GM12878 (cell line): ENCODE data around the gene NELL1. TPM values are rescaled to one million over a fixed set of nuclear protein-coding genes. Genes with fewer than 3 reads are reported as not detected.

Experiments
- ATAC-seq: fragments of 200-7000 bp; cut with Tn5 transposase; 3 replicates; pipeline ENCODE4 v1.9.1; 2020; ENCODE audit warnings: mild to moderate bottlenecking, moderate library complexity
- BruUV-seq: library from RNA; stranded (reverse); fragments of 400-500 nt; replicated peaks from 2 replicates; lab custom pipeline; 2021; lab: Mats Ljungman, UMichigan
- CTCF ChIA-PET: fragments of 300-600 bp; sonication (Branson Sonifier 250); formaldehyde crosslinking; extraction: SDS; loops from one replicate; lab custom pipeline; 2021; ENCODE audit warnings: inconsistent platforms; lab: Yijun Ruan, JAX
- POLR2A ChIA-PET: fragments of 350-600 bp; formaldehyde crosslinking; extraction: SDS; loops from one replicate; lab custom pipeline; 2021; ENCODE audit warnings: inconsistent platforms; lab: Charles Lee
- RAD21 ChIA-PET: fragments of 300-600 bp; sonication (Branson Sonifier 250); formaldehyde crosslinking; loops from one replicate; lab custom pipeline; 2023; ENCODE audit warnings: antibody characterized with exemption; ENCODE audit not compliant: unreplicated experiment; lab: Charles Lee
- SMC1A ChIA-PET: fragments of 300-600 bp; sonication (Branson Sonifier 250); formaldehyde crosslinking; loops from one replicate; lab custom pipeline; 2023; ENCODE audit not compliant: unreplicated experiment, uncharacterized antibody; lab: Charles Lee
- DNase-seq: peaks from one replicate; pipeline ENCODE4 v3.0.0-alpha.2; 2011; ENCODE audit warnings: low read depth, low spot score
- FAIRE-seq: peaks from 3 replicates; lab custom pipeline; 2011; peaks lifted over from hg19 to GRCh38; lab: Jason Lieb, UNC
- H2AFZ ChIP-seq: 2 replicates; pipeline ENCODE4 v1.6.0; 2011; ENCODE audit warnings: low read depth, low read length, control low read depth; ENCODE audit not compliant: control insufficient read depth
- H3K27ac ChIP-seq: 2 replicates; pipeline ENCODE4 v1.5.1; 2011; ENCODE audit warnings: control low read depth; ENCODE audit not compliant: control insufficient read depth, insufficient read depth
- H3K27me3 ChIP-seq, 2 experiments: replicated peaks in 1 of 2; 2 replicates each; pipeline versions ENCODE4 v1.6.0 to v1.6.1; 2011; ENCODE audit warnings: low read length in 1 of 2; ENCODE audit not compliant: control insufficient read depth in 2 of 2, insufficient read depth in 2 of 2
- H3K36me3 ChIP-seq, 2 experiments: 2 replicates each; pipeline ENCODE4 v1.5.1; 2011; ENCODE audit warnings: low read length in 1 of 2; ENCODE audit not compliant: control insufficient read depth in 2 of 2, insufficient read depth in 2 of 2
- H3K4me1 ChIP-seq: 2 replicates; pipeline ENCODE4 v1.6.1; 2011; ENCODE audit warnings: mild to moderate bottlenecking, low read length, moderate library complexity, mixed read lengths; ENCODE audit not compliant: control insufficient read depth, insufficient read depth
- H3K4me2 ChIP-seq: 2 replicates; pipeline ENCODE4 v1.6.0; 2011; ENCODE audit warnings: control low read depth; ENCODE audit not compliant: control insufficient read depth, insufficient read depth
- H3K4me3 ChIP-seq: fragments of 200-600 bp; sonication (generic); 2 replicates; pipeline ENCODE4 v1.5.1; 2016
- H3K79me2 ChIP-seq: 2 replicates; pipeline ENCODE4 v1.6.0; 2011; ENCODE audit warnings: low read length; ENCODE audit not compliant: control insufficient read depth, insufficient read depth
- H3K9ac ChIP-seq: 2 replicates; pipeline ENCODE4 v1.8.0; 2011; ENCODE audit warnings: low read length, control low read depth, mixed read lengths; ENCODE audit not compliant: control insufficient read depth, insufficient read depth
- H3K9me3 ChIP-seq: replicated peaks from 3 replicates; pipeline ENCODE4 v1.5.1; 2011; ENCODE audit warnings: mild to moderate bottlenecking, low read length; ENCODE audit not compliant: control insufficient read depth, insufficient read depth
- H4K20me1 ChIP-seq: 2 replicates; pipeline ENCODE4 v1.6.0; 2011; ENCODE audit not compliant: control insufficient read depth, insufficient read depth
- BRCA1 ChIP-seq: IDR thresholded peaks from 2 replicates; pipeline ENCODE4 v1.6.1; 2011; ENCODE audit warnings: low read depth, low read length, improper control_type of control experiment
- CBFB ChIP-seq: IDR thresholded peaks from 2 replicates; pipeline ENCODE4 v1.6.1; 2016; ENCODE audit warnings: antibody characterized with exemption, low read depth
- ELK1 ChIP-seq: IDR thresholded peaks from 2 replicates; pipeline ENCODE4 v1.6.1; 2012; ENCODE audit warnings: low read depth, low read length, improper control_type of control experiment
- GABPA ChIP-seq: IDR thresholded peaks from 2 replicates; pipeline ENCODE4 v1.6.1; 2014; ENCODE audit warnings: antibody characterized with exemption, low read depth, mild to moderate bottlenecking, inconsistent platforms
- KLF5 ChIP-seq: fragments of 450-650 bp; IDR thresholded peaks from 2 replicates; pipeline ENCODE4 v1.6.1; 2014; ENCODE audit warnings: mild to moderate bottlenecking; ENCODE audit not compliant: partially characterized antibody
- MYB ChIP-seq: fragments of 150-350 bp; IDR thresholded peaks from 2 replicates; pipeline ENCODE4 v1.6.1; 2014; ENCODE audit warnings: mild to moderate bottlenecking, low read depth, low read length, borderline replicate concordance
- MYC ChIP-seq: IDR thresholded peaks from 2 replicates; pipeline ENCODE4 v1.6.1; 2011; ENCODE audit warnings: mild to moderate bottlenecking, low read length, moderate library complexity, inconsistent platforms; ENCODE audit not compliant: insufficient read depth, insufficient replicate concordance, insufficient read length, severe bottlenecking
- NBN ChIP-seq: fragments of 450-650 bp; IDR thresholded peaks from 2 replicates; pipeline ENCODE4 v1.6.1; 2016
- NFYA ChIP-seq: IDR thresholded peaks from 2 replicates; pipeline ENCODE4 v1.6.1; 2011; ENCODE audit warnings: low read depth, mild to moderate bottlenecking, low read length, improper control_type of control experiment, borderline replicate concordance
- SMAD5 ChIP-seq: IDR thresholded peaks from 2 replicates; pipeline ENCODE4 v1.6.1; 2016; ENCODE audit warnings: antibody characterized with exemption, low read depth
- SP1 ChIP-seq: IDR thresholded peaks from one replicate; pipeline ENCODE4 v1.6.1; 2011; ENCODE audit warnings: low read depth, low read length
- SPI1 ChIP-seq: IDR thresholded peaks from 2 replicates; pipeline ENCODE4 v1.6.1; 2011; ENCODE audit warnings: low read depth, mild to moderate bottlenecking, low read length, moderate library complexity, borderline replicate concordance; ENCODE audit not compliant: insufficient read depth
- SREBF1 ChIP-seq: IDR thresholded peaks from 2 replicates; pipeline ENCODE4 v1.6.1; 2012; ENCODE audit warnings: mild to moderate bottlenecking, low read length
- STAT3 ChIP-seq: IDR thresholded peaks from 2 replicates; pipeline ENCODE4 v1.6.1; 2011; ENCODE audit warnings: low read depth, low read length, improper control_type of control experiment
- TCF12 ChIP-seq: IDR thresholded peaks from 2 replicates; pipeline ENCODE4 v1.6.1; 2011; ENCODE audit warnings: low read depth, mild to moderate bottlenecking, low read length
- USF2 ChIP-seq: IDR thresholded peaks from 2 replicates; pipeline ENCODE4 v1.6.1; 2011; ENCODE audit warnings: low read depth, low read length, improper control_type of control experiment, borderline replicate concordance
- ZNF24 ChIP-seq: fragments of 450-650 bp; IDR thresholded peaks from 2 replicates; pipeline ENCODE4 v1.6.1; 2017; ENCODE audit warnings: antibody characterized with exemption, mild to moderate bottlenecking
- ZNF592 ChIP-seq: fragments of 450-650 bp; IDR thresholded peaks from 2 replicates; pipeline ENCODE4 v1.6.1; 2017; ENCODE audit warnings: mild to moderate bottlenecking, moderate library complexity
- ZZZ3 ChIP-seq: IDR thresholded peaks from 2 replicates; pipeline ENCODE4 v1.6.1; 2011; ENCODE audit warnings: low read depth; ENCODE audit not compliant: control insufficient read depth, insufficient read length
- WGBS: methylation state at CpG from one replicate; pipeline ENCODE4 v1.1.6; 2016; ENCODE audit warnings: low lambda C conversion rate; ENCODE audit not compliant: insufficient replicate concordance, insufficient coverage; ENCODE audit errors: missing lambda C conversion rate; 5-methylcytosine and 5-hydroxymethylcytosine counted together
- in situ Hi-C: fragments of 300-500 bp; cut with MboI; formaldehyde crosslinking; loops from 9 replicates; pipeline ENCODE4 v1.14.3; 2018; ENCODE audit warnings: mixed read lengths
- intact Hi-C: fragments of 100-400 bp; cut with micrococcal nuclease; formaldehyde crosslinking; loops from one replicate; pipeline ENCODE4 v1.14.2; 2022; ENCODE audit not compliant: unreplicated experiment
- polyA plus RNA-seq, 11 experiments: library from polyadenylated mRNA; depleted of rRNA in 4 of 11; unstranded in 6 of 11; stranded (reverse) in 5 of 11; fragments of >200 nt; fragmentation: Nextera tagmentation in 4 of 11; fragmentation: Illumina TruSeq in 1 of 11; extraction: Ambion mirVana in 4 of 11; extraction: Trizol in 1 of 11; gene quantifications; 1 replicate in 1 of 11; 2 replicates in 10 of 11; pipeline versions ENCODE4 v1.2.1 to v1.2.3, GENCODE V29; 2011 to 2016; ENCODE audit warnings: inconsistent platforms in 2 of 11, missing spikeins in 2 of 11, low read depth in 1 of 11
- total RNA-seq, 4 experiments: library from RNA; depleted of rRNA in 3 of 4; stranded (reverse); fragments of >200 nt in 3 of 4; fragmentation: Illumina TruSeq in 1 of 4; extraction: Trizol in 1 of 4; gene quantifications; 2 replicates each; pipeline versions ENCODE4 v1.2.1 to v1.2.3, GENCODE V29; 2013 to 2021

NELL1 gene
- total and polyA plus RNA-seq, 10 of the 15 experiments (the other 5 are each of a cell fraction or from before 2014, with no cell fraction given) = 0.02 to 0.12 TPM; not detected in 8

GRCh38 chr11:21069909-21070308 is 400.5 kb downstream of the NELL1 start:
- ChIA-PET SMC1A (no interaction called here), RAD21 (no interaction called here), CTCF (no interaction called here)
- FAIRE-seq = no peak
- no peaks in the 10 kb centered on the region for H3K27me3 ChIP-seq
- H2AFZ ChIP-seq = no peak overlapping the region
- 19% methylated on average over 5 of the region's 5 CpGs for WGBS
- BruUV-seq = no TSS peak
- H3K4me2 ChIP-seq = no peak overlapping the region
- H4K20me1 ChIP-seq = no peaks in the 10 kb centered on the region
- no peak for TF ChIP-seq SPI1
- TF ChIP-seq ELK1 = no peak
- TF ChIP-seq NBN = no peak
- no peak for TF ChIP-seq BRCA1
- TF ChIP-seq MYC = no peak
- TF ChIP-seq SMAD5 = no peak
- TF ChIP-seq SREBF1 = no peak
- TF ChIP-seq ZNF592 = no peak
- no peak for TF ChIP-seq ZNF24
- no peak for TF ChIP-seq MYB
- TF ChIP-seq GABPA = no peak
- TF ChIP-seq ZZZ3 = no peak
- no peak for TF ChIP-seq STAT3
- TF ChIP-seq SP1 = no peak
- TF ChIP-seq USF2 = no peak
- TF ChIP-seq NFYA = no peak
- no peak for TF ChIP-seq TCF12
- TF ChIP-seq CBFB = no peak
- no peak for TF ChIP-seq KLF5
- TF ChIP-seq, all 136 proteins: peak for 0
- Histone ChIP-seq H3K4me3 (no peak overlapping the region), H3K9ac (no peak overlapping the region), H3K27ac (no peak overlapping the region), H3K79me2 (no peaks in the 10 kb centered on the region), H3K9me3 (no peaks in the 10 kb centered on the region), H3K36me3 (no peaks in the 10 kb centered on the region), H3K4me1 (no peaks in the 10 kb centered on the region)
- DNase-seq = no peak
- ATAC-seq = no peak
- intact Hi-C loops (no loop called here), in situ Hi-C loops (no loop called here)
- POLR2A ChIA-PET = no interaction called here
